ENCODE data around the gene CACNG3. TPM values are rescaled to one million over a fixed set of nuclear protein-coding genes. Genes with fewer than 3 reads are reported as not detected.

The CACNG3 gene
- total RNA-seq, 1 experiment from 2014 or later: not detected

Small RNA genes lying within 50 kb of the gene (small RNA-seq; reads per million reads assigned to genes)
- gene RF00408: 0 to 0.14 reads per million in 2 experiments
- gene RNU7-24P: 0 reads per million in 2 experiments

All from SK-MEL-5 (cell line).